Esophagus muscularis mucosa (tissue), 4 donors: ENCODE measurements around the gene CYSRT1.

Experiments used
- CTCF ChIP-seq, 3 experiments: fragments of 200-600 bp in 2 of 3; fragments of 450-650 bp in 1 of 3; sonication (generic) in 2 of 3; IDR thresholded peaks; one replicate each; pipeline ENCODE4 v1.5.1; 2017 to 2019; ENCODE audit warnings: antibody characterized with exemption in 3 of 3, mild to moderate bottlenecking in 2 of 3, moderate library complexity in 1 of 3
- EP300 ChIP-seq: sonication (generic); formaldehyde crosslinking; IDR thresholded peaks from one replicate; pipeline ENCODE4 v1.6.1; 2017; ENCODE audit warnings: antibody characterized with exemption
- POLR2AphosphoS5 ChIP-seq, 2 donors: sonication (generic); formaldehyde crosslinking; IDR thresholded peaks; one replicate each; pipeline ENCODE4 v1.6.1; 2017; ENCODE audit warnings: antibody characterized with exemption in 2 of 2

GRCh38 chr9:137263506-137263905 lies 38.5 kb downstream of the CYSRT1 start:
- TF ChIP-seq CTCF (IDR thresholded peaks at IDR 0.05) (no peak), POLR2AphosphoS5 (IDR thresholded peaks at IDR 0.05) (no peak), EP300 (no peak)
